SH-SY5Y (cell line): ENCODE data around the gene RNF212B.

Source experiments
- GATA2 ChIP-seq: IDR thresholded peaks from 2 replicates; pipeline ENCODE4 v1.6.1; 2011; ENCODE audit warnings: mild to moderate bottlenecking, low read depth, low read length
- GATA3 ChIP-seq: IDR thresholded peaks from 2 replicates; pipeline ENCODE4 v1.6.1; 2011; ENCODE audit warnings: low read depth, mild to moderate bottlenecking, low read length, moderate library complexity

- TF ChIP-seq GATA2 (peak; percentile 65), GATA3 (no peak)
Observed at GRCh38 chr14:23294734-23295561, 57.2 kb downstream of the RNF212B start.
